Ramos (cell line): ENCODE data around the gene PARP3.
"Not testable (repeated sequence)": the region's sequence is repeated elsewhere in the genome, so short reads cannot be mapped to it uniquely, and the experiment has no call there.

ENCODE experiments used
- in situ Hi-C: fragments of 300-500 bp; cut with MboI; formaldehyde crosslinking; loops from one replicate; pipeline ENCODE4 v1.14.3; 2022; ENCODE audit warnings: low sequenced_read_pairs; ENCODE audit not compliant: unreplicated experiment

Gene PARP3

DNA sequence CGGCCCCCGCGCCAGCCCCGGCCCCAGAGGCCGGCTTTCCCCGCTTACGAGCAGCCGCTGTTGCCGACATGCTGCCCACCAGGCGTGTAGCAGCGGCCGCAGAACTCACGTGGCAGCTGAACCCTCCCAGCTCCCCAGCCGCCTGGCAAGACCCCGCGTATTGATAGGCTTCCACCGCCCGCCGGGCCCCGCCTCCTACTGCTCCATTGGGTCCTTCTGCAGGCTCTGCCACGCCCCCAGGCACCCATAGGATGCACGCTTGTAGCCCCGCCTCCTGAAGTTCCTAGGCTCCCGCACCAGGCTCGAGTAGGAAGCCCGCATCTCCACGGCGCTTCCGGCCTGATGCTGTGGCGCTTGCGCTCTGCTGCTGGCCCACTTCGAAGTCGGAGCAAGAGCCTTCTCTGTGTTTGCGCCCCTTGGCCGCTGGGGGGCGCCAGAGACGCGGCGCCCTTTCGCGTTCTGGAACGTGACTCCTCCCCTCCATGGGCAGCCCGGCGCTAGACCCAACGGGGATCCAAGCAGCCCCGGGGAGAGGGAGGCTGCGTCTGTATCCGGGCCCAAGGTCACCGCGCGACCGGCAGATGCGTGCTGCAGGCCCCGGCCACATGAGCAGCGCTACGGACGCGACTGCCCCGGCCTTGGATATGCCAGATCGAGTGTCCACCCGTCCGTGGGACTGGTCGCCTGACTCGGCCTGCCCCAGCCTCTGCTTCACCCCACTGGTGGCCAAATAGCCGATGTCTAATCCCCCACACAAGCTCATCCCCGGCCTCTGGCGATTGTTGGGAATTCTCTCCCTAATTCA lies at the start of gene PARP3, which contains the start of gene RRP9:
Gene PARP3 (plus strand): TSS at position 566 of the 805 bp plus-strand sequence. CDS start 993 bp downstream, outside the sequence.
Gene RRP9 (minus strand): TSS at position 107 of the 805 bp plus-strand sequence. CDS start 37 bp downstream, at position 70.
- in situ Hi-C loops, result no loop called here

DNA sequence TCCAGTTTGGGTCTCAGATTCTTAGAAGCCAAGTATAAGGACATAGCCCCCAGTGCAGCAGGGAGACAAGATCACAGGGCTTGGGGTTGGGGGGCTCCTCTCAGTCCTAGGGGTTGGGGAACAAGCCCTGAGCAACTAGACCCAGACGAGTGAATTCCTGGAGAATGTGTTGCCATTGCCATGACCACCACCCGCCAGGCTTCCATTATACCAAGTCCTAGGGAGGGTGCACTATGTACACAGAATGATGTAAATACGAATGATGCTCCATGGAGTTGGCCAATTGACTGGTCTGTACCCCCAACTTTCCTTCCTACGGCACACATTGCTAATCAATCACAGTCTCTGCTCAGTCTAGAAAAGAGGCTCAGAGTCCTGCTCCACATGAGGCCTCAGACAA lies 47.8 kb upstream of the PARP3 start:
- in situ Hi-C loops, result no loop called here

DNA sequence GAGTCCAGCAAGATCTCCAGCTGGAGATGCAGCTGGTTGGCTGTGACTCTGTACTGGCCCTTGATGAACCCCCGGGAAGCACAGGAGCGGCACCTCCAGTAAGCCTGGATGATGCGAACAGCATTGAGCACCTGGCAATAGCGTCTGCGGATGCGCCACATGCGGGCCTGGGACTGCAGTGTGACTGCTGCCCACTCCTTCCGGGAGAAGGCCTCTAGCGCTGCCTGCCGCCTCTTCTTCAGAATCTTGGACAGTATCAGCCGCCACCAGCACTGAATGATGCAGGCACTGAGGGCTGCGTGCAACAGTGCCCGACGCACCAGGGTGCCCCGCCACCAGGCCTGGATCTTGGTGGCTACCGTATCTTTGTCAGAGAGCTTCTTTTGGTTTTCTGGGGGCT lies 47.2 kb upstream of the PARP3 start:
- in situ Hi-C loops, result no loop called here

DNA sequence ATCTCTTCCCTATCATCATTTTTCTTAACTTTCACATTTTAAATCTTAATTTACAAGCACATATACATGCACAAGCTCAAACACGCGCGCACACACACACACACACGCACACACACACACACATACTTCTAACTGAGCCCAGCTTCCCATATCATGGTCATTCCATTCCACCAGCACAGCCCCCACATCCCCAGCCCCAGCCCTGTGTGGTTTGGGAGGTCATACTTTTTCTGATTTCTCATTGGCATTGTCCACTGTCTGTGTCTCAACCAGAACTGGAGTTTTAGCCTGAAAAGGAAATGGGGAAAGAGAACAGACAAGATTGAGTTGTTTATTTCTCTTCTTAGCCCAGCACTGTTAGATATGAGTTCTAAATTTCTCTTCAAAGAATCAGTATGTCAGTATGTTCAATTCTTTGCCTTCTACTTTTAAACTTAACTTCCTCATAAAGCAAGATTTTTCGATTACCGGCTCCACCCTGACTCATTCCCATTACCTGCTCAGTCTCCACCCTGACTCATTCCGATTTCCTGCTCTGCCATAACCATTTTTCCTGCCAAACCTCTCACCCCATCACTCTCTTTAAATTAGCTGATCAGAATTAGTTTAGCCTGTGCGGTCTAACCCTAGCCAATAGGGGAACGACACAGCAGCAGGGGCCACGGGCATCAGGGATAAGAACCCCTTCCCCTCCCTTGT lies 45.4 kb upstream of the PARP3 start:
- in situ Hi-C loops, result no loop called here

DNA sequence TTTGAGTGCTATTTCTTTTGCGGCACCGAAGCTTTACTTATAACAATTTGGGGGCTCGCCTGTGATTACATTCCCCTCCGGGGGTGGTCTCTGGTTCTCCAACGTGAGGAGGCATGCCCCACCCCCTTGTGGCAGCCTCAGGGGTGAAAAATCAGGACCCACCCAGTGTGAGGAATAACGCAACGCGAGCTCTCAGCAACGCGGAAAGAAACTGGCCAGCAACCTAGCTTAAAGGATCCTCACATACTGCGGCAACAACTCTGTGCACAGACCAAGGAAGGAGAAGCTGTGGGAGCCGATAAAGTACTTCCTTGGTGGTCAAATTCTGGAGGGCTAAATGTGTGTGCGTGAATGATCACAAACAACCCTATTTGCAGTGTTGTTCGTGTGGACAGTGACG lies 44.8 kb upstream of the PARP3 start:
- in situ Hi-C loops, result no loop called here

DNA sequence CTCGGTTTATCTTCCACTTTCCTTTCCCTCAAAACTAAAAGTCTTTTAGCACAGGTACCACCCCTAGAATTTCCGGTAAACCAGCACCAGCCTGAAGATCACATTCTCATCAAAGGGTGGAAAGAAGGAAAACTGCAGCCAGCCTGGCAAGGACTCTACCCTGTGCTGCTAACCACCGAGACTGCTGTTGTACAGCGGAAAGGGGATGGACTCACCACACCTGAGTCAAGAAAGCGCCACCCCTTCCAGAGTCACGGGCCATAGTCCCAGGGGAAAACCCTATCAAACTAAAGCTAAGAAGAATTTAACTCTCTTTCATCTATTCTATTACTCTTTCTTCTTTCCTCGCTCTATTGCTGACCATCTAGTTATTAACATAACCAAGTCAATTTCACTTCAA lies 42.1 kb upstream of the PARP3 start:
- in situ Hi-C loops, result not testable (repeated sequence)

DNA sequence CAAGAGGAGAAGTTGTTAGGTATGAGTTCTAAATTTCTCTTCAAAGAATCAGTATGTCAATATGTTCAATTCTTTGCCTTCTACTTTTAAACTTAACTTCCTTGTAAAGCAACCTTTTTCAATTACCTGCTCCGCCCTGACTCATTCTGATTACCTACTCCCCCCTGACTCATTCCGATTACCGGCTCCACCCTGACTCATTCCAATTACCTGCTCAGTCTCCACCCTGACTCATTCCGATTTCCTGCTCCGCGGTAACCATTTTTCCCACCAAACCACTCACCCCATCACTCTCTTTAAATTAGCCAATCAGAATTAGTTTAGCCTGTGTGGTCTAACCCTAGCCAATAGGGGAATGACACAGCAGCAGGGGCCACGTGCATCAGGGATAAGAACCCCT lies 39.8 kb upstream of the PARP3 start:
- in situ Hi-C loops, result not testable (repeated sequence)

DNA sequence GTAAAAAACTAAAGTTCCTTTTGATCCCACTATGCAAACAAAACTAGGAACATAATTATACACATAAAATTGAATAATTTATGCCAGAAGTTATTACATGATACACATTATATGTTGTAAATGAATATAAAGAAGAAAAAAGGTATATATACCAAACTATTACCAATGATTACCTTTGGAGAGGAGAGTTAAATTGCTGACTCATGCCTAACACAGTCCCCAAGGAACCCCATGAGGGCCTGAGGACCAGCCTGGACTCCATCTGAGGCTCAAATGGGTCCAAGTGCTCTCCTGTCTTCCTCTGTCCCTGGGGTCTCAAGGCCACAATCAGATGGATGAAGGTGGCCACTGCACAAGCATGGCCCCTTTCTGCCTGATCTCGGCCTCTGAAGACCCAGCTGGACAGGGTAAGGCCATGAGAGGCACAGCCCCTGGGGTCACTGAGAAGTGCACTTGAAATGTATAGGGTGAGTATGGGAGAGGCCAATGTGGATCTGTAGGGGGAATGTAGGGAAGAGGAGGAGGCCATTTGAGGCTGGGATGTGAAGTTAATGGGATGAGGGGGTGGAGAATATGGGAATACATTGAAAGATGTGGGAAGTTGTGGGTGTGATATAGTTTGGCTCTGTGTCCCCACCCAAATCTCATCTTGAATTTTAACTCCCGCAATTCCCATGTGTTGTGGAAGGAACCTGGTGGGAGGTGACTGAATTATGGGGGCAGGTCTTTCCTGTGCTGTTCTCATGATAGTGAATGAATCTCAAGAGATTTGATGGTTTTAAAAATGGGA lies 37.9 kb upstream of the PARP3 start:
- in situ Hi-C loops, result no loop called here

- in situ Hi-C loops, result no loop called here
Measured at GRCh38 chr3:51908026-51908425, 34.1 kb upstream of the PARP3 start.

- in situ Hi-C loops, result no loop called here
Measured at GRCh38 chr3:51916418-51916817, 25.7 kb upstream of the PARP3 start.

DNA sequence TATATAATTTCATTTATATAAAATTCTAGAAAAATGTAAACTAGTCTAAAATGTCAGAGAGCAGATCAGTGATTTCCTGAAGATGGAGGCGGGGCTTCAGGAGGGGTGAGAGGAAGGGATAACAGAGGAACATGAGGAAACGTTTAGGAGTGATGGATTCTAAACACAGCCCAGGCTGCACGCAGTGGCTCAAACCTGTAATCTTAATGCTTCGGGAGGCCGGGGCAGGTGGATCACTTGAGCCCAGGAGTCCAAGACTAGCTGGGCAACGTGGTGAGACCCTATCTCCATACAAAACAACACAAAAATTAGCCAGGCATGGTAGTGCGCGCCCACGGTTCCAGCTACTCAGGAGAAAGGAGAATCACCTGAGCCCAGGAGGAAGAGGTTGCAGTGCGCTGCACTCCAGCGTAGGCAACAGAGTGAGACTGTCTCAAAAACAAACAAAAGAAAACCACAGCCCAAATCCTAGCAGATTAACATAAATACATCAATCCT lies 21.0 kb upstream of the PARP3 start:
- in situ Hi-C loops, result no loop called here

DNA sequence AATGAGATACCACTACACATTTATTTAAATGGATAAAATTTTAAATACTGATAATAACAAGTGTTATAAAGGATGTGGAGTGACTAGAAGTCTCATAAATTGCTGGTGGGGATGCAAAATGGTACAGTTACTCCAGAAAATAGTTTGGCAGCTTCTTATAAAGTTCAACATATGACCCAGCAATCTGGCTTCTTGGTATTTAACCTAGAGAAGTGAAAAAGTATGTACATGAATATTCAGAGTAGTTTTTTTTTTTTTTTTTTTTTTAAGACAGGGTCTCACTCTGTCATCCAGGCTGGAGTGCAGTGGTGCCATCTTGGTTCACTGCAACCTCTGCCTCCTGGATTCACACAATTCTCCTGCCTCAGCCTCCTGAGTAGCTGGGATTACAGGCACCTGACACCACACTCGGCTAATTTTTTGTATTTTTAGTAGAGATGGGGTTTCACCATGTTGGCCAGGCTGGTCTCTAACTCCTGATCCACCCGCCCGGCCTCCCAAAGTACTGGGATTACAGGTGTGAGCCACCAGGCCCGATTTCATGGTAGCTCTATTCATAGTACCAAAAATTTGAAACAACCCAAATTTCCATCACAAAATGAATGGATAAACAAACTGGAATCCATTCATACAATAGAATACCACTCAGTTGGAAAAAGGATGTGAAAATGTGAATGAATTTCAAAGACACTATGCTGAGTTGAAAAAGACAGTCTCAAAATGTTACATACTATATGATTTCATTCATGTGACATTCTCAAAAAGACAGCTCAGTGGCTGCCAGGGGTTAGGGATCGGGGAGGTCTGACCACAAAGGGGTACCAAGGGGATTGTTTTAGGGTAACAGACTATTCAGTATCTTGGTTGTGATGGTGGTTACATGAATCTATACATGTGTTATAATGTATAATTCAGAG lies 14.8 kb upstream of the PARP3 start:
- in situ Hi-C loops, result no loop called here

- in situ Hi-C loops, result no loop called here
Measured at GRCh38 chr3:51928438-51928837, 13.7 kb upstream of the PARP3 start.

- in situ Hi-C loops, result not testable (repeated sequence)
Measured at GRCh38 chr3:51928981-51929380, 13.2 kb upstream of the PARP3 start.

DNA sequence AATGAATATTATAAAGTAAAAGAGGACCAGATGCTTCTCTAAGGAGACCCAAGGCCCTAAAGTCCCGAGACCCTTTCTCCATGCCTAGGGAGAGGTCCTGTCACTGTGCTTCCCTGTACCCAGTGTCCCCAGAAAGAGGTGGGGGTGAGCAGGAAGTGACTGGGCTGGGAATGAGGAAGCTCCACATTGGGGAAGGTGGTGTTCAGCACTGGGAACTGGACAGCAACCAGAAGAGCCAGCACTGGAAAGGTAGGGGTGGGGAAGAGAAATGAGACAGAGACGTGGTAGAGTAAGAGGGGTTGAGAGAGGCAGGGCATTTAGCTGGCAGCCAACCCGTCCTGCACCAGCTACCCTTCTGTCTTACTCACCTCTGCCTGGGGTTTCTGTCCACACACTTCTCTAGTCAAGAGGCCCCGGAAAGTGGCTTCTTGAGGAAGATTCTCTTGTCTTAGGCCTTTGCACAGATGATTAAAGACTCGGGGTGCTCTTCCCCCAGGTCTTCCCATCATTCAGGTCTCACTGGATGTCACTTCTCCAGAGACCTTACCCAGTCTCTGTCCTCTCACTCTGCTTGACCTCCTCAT lies 12.7 kb upstream of the PARP3 start:
- in situ Hi-C loops, result no loop called here

DNA sequence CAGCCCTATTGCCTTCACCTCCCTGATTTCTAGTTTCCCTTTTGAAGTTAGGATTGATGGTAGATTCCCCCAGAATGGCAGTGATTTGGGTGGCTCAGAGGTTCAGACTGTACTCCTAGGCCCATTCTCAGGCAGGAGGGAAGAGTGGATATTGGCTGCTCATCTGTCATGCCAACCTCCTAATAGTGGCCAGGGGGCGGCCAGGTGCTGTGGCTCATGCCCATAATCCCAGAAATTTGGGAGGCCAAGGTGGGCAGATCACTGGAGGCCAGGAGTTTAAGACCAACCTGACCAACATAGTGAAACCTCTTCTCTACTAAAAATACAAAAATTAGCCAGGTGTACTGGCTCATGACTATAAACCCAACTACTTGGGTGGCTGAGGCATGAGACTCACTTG lies 11.7 kb upstream of the PARP3 start:
- in situ Hi-C loops, result no loop called here

DNA sequence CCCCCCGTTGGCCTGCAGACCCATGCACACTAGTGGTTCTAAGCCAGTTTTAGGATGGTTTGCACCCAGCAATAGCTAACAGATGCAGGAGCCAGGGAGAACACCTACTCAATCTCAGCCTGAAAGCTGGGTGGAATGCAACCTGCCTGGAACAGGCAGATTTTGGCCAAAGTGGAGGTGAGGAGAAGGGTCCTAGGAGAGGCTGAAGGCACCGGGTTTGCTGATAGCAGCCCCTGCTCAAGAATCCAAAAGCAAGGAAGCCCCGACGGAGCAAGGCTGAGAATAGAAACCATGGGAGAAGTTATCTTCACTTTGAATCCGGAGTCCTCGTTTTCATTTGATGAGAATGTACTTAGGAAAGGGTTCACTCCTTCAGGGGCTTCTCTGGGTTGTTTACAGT lies 10.4 kb upstream of the PARP3 start:
- in situ Hi-C loops, result no loop called here

- in situ Hi-C loops, result no loop called here
Measured at GRCh38 chr3:51932471-51933370, 9.4 kb upstream of the PARP3 start.
